ENCODE results near the gene FHIT.

- TF ChIP-seq POLR2AphosphoS5 (IDR thresholded peaks at IDR 0.05; ENCODE audit: low read depth, low read length), result no peak
- TF ChIP-seq, protein P1, sequence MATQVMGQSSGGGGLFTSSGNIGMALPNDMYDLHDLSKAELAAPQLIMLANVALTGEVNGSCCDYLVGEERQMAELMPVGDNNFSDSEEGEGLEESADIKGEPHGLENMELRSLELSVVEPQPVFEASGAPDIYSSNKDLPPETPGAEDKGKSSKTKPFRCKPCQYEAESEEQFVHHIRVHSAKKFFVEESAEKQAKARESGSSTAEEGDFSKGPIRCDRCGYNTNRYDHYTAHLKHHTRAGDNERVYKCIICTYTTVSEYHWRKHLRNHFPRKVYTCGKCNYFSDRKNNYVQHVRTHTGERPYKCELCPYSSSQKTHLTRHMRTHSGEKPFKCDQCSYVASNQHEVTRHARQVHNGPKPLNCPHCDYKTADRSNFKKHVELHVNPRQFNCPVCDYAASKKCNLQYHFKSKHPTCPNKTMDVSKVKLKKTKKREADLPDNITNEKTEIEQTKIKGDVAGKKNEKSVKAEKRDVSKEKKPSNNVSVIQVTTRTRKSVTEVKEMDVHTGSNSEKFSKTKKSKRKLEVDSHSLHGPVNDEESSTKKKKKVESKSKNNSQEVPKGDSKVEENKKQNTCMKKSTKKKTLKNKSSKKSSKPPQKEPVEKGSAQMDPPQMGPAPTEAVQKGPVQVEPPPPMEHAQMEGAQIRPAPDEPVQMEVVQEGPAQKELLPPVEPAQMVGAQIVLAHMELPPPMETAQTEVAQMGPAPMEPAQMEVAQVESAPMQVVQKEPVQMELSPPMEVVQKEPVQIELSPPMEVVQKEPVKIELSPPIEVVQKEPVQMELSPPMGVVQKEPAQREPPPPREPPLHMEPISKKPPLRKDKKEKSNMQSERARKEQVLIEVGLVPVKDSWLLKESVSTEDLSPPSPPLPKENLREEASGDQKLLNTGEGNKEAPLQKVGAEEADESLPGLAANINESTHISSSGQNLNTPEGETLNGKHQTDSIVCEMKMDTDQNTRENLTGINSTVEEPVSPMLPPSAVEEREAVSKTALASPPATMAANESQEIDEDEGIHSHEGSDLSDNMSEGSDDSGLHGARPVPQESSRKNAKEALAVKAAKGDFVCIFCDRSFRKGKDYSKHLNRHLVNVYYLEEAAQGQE (IDR thresholded peaks at IDR 0.05; ENCODE audit: insufficient read depth in 1 of 2, low read depth in 2 of 2, low read length in 2 of 2), result no peak
Measured at GRCh38 chr3:60025096-60026050, 1225.9 kb downstream of the FHIT start.
